Measurements from ENCODE around the gene TREX2. TPM values are rescaled to one million over a fixed set of nuclear protein-coding genes. Genes with fewer than 3 reads are reported as not detected.

TREX2 gene
- total RNA-seq, 1 donor from 2014 or later, result 0.29 TPM

DNA sequence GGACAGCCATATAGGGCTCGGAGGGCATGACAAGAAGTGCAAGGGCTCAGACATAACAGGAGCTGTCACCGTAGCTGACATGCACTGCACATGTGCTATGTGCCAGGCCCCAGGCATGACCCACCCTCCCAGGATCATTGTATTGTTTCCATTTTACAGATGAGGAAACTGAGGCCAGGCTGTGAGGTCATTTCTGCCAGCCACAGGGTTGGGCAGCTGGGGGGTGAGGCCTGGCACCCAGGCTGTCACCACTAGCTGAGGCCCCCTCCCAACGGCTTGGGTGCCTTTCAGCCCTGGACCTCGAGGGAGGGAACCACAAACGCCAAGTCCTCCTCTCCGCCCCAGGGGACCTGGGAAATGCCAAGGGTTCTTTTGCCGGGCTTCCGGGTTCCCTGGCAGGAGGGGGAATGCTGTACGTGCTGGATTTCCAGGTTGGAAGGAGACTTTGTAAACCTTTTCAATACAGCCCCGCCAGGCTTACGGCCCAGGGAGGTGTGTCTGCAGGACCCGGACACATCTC, 12.6 kb downstream of the TREX2 start:
- Mint-ChIP-seq H3K36me3 (ENCODE audit: unreplicated experiment) (no peaks in the 10 kb centered on the region), H3K4me1 (ENCODE audit: low read depth, unreplicated experiment) (no peaks in the 10 kb centered on the region), H3K9me3 (ENCODE audit: unreplicated experiment) (peaks cover 1% of the 10 kb centered on the region), H3K4me3 (ENCODE audit: unreplicated experiment) (no peak overlapping the region), H3K27ac (ENCODE audit: unreplicated experiment) (no peak overlapping the region), H3K27me3 (ENCODE audit: unreplicated experiment) (no peaks in the 10 kb centered on the region)
- TF ChIP-seq, protein P1, sequence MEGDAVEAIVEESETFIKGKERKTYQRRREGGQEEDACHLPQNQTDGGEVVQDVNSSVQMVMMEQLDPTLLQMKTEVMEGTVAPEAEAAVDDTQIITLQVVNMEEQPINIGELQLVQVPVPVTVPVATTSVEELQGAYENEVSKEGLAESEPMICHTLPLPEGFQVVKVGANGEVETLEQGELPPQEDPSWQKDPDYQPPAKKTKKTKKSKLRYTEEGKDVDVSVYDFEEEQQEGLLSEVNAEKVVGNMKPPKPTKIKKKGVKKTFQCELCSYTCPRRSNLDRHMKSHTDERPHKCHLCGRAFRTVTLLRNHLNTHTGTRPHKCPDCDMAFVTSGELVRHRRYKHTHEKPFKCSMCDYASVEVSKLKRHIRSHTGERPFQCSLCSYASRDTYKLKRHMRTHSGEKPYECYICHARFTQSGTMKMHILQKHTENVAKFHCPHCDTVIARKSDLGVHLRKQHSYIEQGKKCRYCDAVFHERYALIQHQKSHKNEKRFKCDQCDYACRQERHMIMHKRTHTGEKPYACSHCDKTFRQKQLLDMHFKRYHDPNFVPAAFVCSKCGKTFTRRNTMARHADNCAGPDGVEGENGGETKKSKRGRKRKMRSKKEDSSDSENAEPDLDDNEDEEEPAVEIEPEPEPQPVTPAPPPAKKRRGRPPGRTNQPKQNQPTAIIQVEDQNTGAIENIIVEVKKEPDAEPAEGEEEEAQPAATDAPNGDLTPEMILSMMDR (IDR thresholded peaks at IDR 0.05; ENCODE audit: partially characterized antibody, unreplicated experiment), result no peak
- DNase-seq, result no peak

DNA sequence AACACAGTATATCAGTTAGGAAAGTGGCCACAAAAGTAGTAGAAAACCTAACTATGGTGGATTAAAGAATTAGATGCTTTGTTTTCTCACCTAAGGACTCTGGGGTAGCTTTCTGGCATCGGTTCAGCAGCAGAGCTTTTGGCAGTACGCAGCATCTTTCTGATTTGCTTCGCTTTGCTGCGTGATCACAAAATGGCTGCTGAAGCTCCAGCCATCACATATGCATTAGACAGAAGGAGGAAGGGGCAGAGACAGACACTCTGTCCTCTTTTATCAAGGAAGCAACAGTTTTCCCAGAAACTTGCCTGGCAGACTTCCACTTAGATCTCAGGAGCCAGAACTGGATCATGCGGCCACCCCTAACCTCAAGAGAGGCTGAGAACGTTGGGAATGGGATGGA, 15.1 kb downstream of the TREX2 start:
- Mint-ChIP-seq H3K4me1 (ENCODE audit: low read depth, unreplicated experiment) (no peaks in the 10 kb centered on the region), H3K4me3 (ENCODE audit: unreplicated experiment) (no peak overlapping the region), H3K36me3 (ENCODE audit: unreplicated experiment) (no peaks in the 10 kb centered on the region), H3K27me3 (ENCODE audit: unreplicated experiment) (no peaks in the 10 kb centered on the region), H3K9me3 (ENCODE audit: unreplicated experiment) (peaks cover 1% of the 10 kb centered on the region), H3K27ac (ENCODE audit: unreplicated experiment) (no peak overlapping the region)
- TF ChIP-seq, protein P1 (IDR thresholded peaks at IDR 0.05; ENCODE audit: partially characterized antibody, unreplicated experiment), result no peak
- no peak for DNase-seq

DNA sequence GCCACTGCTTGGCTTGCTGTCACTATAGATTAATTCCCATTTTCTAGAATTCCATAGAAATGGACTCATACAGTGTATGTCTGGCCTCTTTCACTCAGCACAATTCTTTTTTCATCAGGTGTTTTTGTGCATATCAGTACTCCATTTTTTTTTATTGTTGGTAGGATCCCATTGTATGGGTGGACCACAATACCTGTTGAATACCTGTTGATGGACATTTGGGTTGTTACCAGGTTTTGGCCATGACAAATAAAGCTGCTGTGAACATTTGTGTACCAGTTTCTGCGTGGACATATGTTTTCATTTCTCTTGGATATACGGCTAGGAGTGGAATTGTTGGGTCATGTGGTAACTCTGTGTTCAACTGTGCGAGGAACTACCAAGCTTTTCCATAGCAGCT, 19.7 kb downstream of the TREX2 start:
- Mint-ChIP-seq H3K36me3 (ENCODE audit: unreplicated experiment) (no peaks in the 10 kb centered on the region), H3K4me3 (ENCODE audit: unreplicated experiment) (no peak overlapping the region), H3K27ac (ENCODE audit: unreplicated experiment) (no peak overlapping the region), H3K9me3 (ENCODE audit: unreplicated experiment) (peaks cover 1% of the 10 kb centered on the region), H3K27me3 (ENCODE audit: unreplicated experiment) (no peaks in the 10 kb centered on the region), H3K4me1 (ENCODE audit: low read depth, unreplicated experiment) (no peaks in the 10 kb centered on the region)
- no peak for DNase-seq
- TF ChIP-seq, protein P1 (IDR thresholded peaks at IDR 0.05; ENCODE audit: partially characterized antibody, unreplicated experiment), result no peak

DNA sequence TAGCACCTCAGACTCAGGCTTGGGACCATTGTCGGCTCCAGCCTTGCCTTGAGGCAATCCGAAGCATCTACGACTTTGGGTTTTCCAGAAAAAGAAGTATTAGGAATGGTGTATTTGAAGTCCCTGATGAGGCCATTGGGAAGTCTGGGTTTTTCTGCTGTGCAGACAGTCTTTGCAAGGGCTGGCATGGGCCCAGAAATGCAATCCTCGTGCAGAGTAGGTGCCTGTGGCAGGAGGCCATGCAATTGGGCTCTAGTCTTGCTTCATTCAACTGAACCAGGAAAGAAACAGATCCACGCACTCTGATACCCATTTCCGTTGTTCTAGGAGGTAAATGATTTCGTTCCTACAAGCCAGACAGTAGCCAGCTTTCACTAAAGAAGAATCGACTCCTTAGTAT, 22.2 kb downstream of the TREX2 start:
- Mint-ChIP-seq H3K4me1 (ENCODE audit: low read depth, unreplicated experiment) (no peaks in the 10 kb centered on the region), H3K27me3 (ENCODE audit: unreplicated experiment) (no peaks in the 10 kb centered on the region), H3K9me3 (ENCODE audit: unreplicated experiment) (no peaks in the 10 kb centered on the region), H3K4me3 (ENCODE audit: unreplicated experiment) (no peak overlapping the region), H3K36me3 (ENCODE audit: unreplicated experiment) (no peaks in the 10 kb centered on the region), H3K27ac (ENCODE audit: unreplicated experiment) (no peak overlapping the region)
- no peak for DNase-seq
- TF ChIP-seq, protein P1 (IDR thresholded peaks at IDR 0.05; ENCODE audit: partially characterized antibody, unreplicated experiment), result no peak

DNA sequence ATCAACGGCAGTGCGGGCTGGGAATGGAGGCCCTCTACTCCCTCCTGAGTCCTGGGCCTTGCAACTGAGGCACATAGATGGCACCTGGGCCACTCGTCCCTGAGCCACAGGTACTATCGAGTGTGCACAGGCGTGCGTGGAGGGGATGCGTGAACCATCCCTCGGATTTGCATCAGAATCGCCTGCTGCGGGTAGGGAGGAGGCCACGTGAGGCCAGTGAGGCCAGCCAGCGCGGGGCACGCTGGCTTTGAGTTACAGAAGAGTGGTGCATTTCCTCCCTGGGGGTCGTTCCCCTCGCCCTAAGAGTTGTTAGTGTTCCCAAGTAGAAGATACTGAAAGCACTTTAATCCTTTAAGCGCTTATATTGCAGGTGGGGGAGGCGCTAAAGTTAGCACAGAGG, 24.0 kb downstream of the TREX2 start:
- H3K27me3 Mint-ChIP-seq (ENCODE audit: unreplicated experiment), result no peaks in the 10 kb centered on the region
- TF ChIP-seq, protein P1 (IDR thresholded peaks at IDR 0.05; ENCODE audit: partially characterized antibody, unreplicated experiment), result no peak
- no peaks in the 10 kb centered on the region for H3K4me1 Mint-ChIP-seq (ENCODE audit: low read depth, unreplicated experiment)
- H3K27ac Mint-ChIP-seq (ENCODE audit: unreplicated experiment), result no peak overlapping the region
- H3K4me3 Mint-ChIP-seq (ENCODE audit: unreplicated experiment), result no peak overlapping the region
- no peaks in the 10 kb centered on the region for H3K36me3 Mint-ChIP-seq (ENCODE audit: unreplicated experiment)
- H3K9me3 Mint-ChIP-seq (ENCODE audit: unreplicated experiment), result no peaks in the 10 kb centered on the region
- no peak for DNase-seq
